NCI-H1105 treated with DMSO at 0.1 percent for 48 hours (cell line): ENCODE data around the gene ZNF526.
"Not testable (repeated sequence)": the region's sequence is repeated elsewhere in the genome, so short reads cannot be mapped to it uniquely, and the experiment has no call there.

Experiments used
- DNase-seq: peaks from one replicate; lab custom pipeline; 2025; lab: John Stamatoyannopoulos, UW

ZNF526 gene

GRCh38 chr19:42246922-42247639 is 27.0 kb downstream of the ZNF526 start:
- no peak for DNase-seq

GRCh38 chr19:42247640-42248199 is 27.6 kb downstream of the ZNF526 start:
- no peak for DNase-seq

GRCh38 chr19:42248270-42249148 is 28.4 kb downstream of the ZNF526 start:
- DNase-seq: no peak

GRCh38 chr19:42249149-42249750 is 29.1 kb downstream of the ZNF526 start:
- no peak for DNase-seq

- no peak for DNase-seq
Observed at GRCh38 chr19:42249769-42250168, 29.7 kb downstream of the ZNF526 start.

- DNase-seq: no peak
Observed at GRCh38 chr19:42250183-42250665, 30.1 kb downstream of the ZNF526 start.

GRCh38 chr19:42250666-42251531 is 30.8 kb downstream of the ZNF526 start:
- no peak for DNase-seq

- DNase-seq: no peak
Observed at GRCh38 chr19:42251572-42252358, 31.7 kb downstream of the ZNF526 start.

- no peak for DNase-seq
Observed at GRCh38 chr19:42252365-42253244, 32.5 kb downstream of the ZNF526 start.

GRCh38 chr19:42253245-42254088 is 33.4 kb downstream of the ZNF526 start:
- DNase-seq: no peak

- DNase-seq: peak; percentile 18
Observed at GRCh38 chr19:42254089-42254849, 34.2 kb downstream of the ZNF526 start.

- DNase-seq: peak; percentile 70
Observed at GRCh38 chr19:42254850-42255765, 35.0 kb downstream of the ZNF526 start, which contains the start of gene ERF. ERF (minus strand) TSS chr19:42255128; CDS start chr19:42254999, 129 bp downstream.

GRCh38 chr19:42255766-42256745 is 35.9 kb downstream of the ZNF526 start:
- peak; percentile 34 for DNase-seq

- not testable (repeated sequence) for DNase-seq
Observed at GRCh38 chr19:42257842-42258241, 37.7 kb downstream of the ZNF526 start.

- DNase-seq: no peak
Observed at GRCh38 chr19:42261763-42262162, 41.7 kb downstream of the ZNF526 start.
